Right kidney (tissue), 1 donor: ENCODE data around the gene UTRN.

Experiments used
- DNase-seq: peaks from one replicate; pipeline ENCODE4 v3.0.0-alpha.2; 2016

UTRN gene

GRCh38 chr6:144314003-144314485 lies 28.9 kb downstream of the UTRN start:
- DNase-seq = peak; percentile 46

GRCh38 chr6:144314562-144314961 lies 29.4 kb downstream of the UTRN start:
- no peak for DNase-seq

GRCh38 chr6:144315226-144315980 lies 30.3 kb downstream of the UTRN start:
- peak; percentile 39 for DNase-seq

DNA sequence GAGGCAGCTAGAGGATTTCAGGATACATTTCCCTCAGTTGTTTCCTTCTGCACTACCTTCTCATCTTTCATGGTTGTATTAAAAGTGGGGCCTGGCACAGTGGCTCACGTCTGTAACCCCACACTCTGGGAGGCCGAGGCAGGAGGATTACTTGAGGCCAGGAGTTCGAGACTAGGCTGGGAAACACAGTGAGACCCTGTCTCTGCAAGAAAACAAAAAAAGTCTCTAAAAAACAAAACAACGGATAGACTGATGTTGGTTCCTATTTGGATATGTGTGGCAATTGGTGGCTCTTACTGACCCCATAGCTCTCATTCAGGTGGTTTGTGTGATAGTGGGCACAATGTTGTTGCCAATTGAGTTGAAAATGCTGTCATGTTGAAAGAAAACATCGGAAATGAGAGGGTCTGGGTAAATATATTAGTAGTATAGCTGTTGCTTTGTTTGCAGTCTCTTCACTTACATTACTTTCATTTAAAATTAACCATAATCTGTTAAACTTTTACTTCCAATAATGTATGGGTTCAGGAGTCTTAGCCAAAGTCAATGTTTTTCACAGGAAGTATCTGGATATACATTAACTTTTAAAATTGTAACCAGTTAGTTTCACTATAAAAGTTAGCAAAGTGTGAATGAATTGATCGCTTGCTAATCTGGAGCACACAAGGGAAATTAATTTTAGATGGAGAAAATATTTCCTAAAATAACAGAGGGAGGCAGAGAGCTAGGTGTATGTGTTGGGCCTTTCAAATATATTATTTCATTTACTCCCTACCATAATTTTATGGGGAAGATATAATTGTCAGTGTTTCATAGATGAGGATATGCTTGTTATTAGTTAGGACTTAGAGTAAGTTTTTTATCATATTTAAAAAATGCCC lies 31.1 kb downstream of the UTRN start:
- no peak for DNase-seq

DNA sequence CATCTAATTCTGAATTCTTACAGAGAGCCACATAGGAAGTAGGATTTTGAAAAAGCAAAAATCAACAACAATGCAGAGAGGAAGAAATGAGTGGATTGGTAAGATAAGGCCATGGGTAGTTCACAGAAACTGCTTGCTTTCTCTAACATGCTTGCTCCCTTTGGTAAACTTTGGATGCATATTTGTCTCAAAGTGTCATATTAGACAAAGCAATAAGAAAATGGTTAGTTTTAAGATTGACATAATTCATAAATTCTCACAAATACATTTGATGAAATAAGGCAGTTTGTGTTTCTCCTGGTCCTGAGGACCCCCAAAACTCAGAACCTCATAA lies 31.7 kb downstream of the UTRN start:
- no peak for DNase-seq

GRCh38 chr6:144317736-144318135 lies 32.6 kb downstream of the UTRN start:
- DNase-seq = no peak

GRCh38 chr6:144319211-144319610 lies 34.1 kb downstream of the UTRN start:
- no peak for DNase-seq

DNA sequence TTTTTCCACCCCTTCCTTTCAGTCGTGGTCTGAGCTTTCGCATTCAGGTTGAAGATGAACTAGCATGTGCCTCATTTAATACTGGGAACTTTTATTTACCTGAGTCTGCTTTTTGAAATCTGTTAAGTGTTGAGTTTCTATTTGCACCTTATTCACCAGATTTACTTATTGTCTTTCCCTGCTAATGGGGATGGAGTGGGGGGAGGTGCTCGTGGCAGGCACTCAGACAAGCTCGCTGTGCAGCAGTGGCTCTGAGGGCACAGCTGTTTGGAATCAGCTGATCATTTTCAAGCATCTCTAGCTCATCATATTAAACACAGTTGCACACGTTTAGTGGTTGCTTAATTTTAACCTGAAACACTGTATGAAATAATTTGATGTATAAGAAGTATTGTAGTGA lies 35.6 kb downstream of the UTRN start:
- no peak for DNase-seq

- DNase-seq = no peak
Measured at GRCh38 chr6:144321839-144322591, 36.9 kb downstream of the UTRN start.

GRCh38 chr6:144325232-144325631 lies 40.1 kb downstream of the UTRN start:
- DNase-seq = no peak

GRCh38 chr6:144326393-144326792 lies 41.3 kb downstream of the UTRN start:
- DNase-seq = no peak

DNA sequence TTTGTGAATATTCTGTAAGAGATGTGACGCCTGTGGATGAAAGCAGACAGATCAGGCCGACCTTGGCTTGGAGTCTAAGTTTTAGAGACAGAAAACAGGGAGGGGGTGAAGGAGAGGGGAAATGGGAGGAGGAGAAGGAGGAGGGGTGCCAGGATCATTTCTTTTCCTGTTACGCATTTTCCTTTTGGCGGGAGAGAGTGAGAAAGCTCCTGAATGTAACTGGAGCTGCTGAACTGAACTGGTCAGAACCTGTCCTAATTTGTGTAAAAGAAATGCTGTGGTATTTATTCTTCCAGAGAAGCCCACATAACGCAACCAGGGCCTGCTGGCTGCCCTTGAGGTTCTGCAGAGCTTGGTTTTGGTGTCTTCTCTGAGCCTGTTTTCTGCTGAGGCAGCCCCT lies 41.9 kb downstream of the UTRN start:
- DNase-seq = no peak

DNA sequence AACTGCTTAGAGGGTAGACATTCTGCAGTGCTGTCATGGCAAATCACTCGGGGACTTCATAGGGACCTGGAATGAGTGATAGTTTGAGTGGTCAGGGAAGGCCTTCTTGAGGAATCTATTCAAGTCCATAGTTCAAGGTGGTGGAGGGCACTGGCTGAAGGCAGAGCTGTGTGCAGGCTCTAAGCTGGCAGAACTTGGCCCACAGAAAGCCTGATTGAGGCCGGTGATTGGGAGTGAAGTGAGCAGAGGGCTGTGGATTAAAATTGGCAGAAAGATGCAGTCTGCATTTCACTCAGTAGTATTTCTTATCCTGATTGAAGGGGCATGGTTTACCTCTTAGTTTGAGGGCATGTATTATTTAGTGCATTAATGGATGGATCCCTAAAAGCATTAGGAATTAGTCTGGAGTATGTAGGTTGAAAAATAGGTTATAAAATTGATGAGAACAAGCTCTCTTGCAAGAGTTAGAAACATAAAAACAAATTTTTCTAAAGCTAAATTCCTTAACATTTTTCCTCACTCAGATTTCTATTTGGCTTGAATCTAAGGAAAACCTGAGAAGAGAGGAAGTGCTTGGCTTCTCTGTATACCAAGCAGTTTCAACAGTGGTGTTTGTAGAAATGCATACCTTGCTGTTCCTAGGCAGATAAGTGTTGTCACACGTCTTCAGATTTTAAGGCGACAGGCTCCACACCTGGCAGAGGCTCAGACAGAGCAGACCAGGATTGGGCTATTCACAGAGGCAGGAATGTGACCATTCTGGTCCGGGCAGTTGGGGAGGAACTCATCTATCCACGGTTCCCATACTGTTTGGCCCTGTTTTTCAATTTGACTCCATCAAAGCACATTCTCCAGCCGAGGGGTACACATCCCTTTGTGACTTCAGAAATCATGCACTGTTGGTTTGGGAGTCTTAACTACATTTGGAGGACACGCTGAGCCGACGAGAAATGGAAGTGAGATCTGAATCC lies 45.2 kb downstream of the UTRN start:
- DNase-seq = no peak

DNA sequence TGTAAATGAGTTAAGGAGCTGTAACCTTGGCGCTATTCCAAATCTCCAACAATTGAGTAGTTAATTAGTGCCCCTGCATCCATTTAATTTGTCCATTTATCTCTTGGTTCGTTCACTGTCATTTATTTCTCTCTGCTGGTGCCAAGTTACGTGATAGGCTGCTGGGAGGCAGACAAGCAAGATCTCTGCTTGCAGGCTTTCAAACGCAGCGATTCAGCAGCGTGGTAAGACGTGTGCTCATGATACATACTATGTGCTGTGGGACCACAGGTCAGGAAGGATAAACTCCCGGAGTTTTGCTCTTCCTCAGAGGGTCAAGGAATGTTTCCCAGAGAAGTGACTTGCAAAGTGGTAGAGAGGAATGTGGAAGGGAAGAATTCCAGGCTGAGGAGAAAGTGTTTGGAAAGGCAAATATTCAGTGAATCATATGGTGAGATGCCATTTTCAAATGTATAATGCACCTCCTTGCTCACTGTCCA lies 46.4 kb downstream of the UTRN start:
- DNase-seq = no peak

DNA sequence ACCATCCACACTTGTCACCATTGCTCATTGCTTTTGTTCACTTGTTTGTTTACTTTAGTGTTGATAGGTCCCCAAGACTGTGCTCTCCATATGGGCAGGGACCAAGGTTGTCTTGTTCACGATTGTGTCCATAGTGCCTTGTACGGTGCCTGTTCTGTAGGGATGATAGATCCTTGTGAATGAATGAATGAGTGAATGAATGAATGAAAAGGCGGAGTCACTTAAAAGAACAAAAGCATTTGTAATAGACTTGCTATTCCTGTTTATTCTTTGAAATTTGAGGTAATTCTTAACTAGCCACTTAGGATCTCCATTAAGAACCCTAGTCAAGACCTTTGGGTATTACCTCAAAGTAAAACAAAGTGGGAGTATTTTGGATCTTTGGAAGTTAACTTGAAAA lies 47.0 kb downstream of the UTRN start:
- no peak for DNase-seq

- DNase-seq = no peak
Measured at GRCh38 chr6:144334150-144334708, 49.1 kb downstream of the UTRN start.
